H1 (cell line): ENCODE measurements around the gene GALNT7. TPM values are rescaled to one million over a fixed set of nuclear protein-coding genes. Genes with fewer than 3 reads are reported as not detected.

Experiments used
- CBX8 ChIP-seq: fragments of 300-800, 300-1000 bp; sonication (generic); IDR thresholded peaks from 2 replicates; pipeline ENCODE4 v1.7.1; 2016; ENCODE audit warnings: low read depth, low read length, borderline replicate concordance
- GTF2F1 ChIP-seq: IDR thresholded peaks from 2 replicates; pipeline ENCODE4 v1.6.1; 2012; ENCODE audit warnings: low read depth, low read length, improper control_type of control experiment, borderline replicate concordance
- NANOG ChIP-seq: IDR thresholded peaks from 2 replicates; pipeline ENCODE4 v1.6.1; 2011; ENCODE audit warnings: low read length, low read depth, mild to moderate bottlenecking, inconsistent platforms; ENCODE audit not compliant: insufficient read depth, poor library complexity, severe bottlenecking
- NRF1 ChIP-seq: IDR thresholded peaks from 2 replicates; pipeline ENCODE4 v1.6.1; 2011; ENCODE audit warnings: mild to moderate bottlenecking, low read depth, low read length, improper control_type of control experiment
- RAD21 ChIP-seq, 2 experiments: IDR thresholded peaks in 1 of 2; conservative IDR thresholded peaks in 1 of 2; 2 replicates each; pipeline ENCODE4 v1.6.1; 2011; ENCODE audit warnings: low read depth in 2 of 2, low read length in 2 of 2, improper control_type of control experiment in 1 of 2, inconsistent platforms in 1 of 2, mild to moderate bottlenecking in 1 of 2, moderate library complexity in 1 of 2
- RNF2 ChIP-seq: fragments of 200-900, 300-1000 bp; sonication (generic); IDR thresholded peaks from 2 replicates; pipeline ENCODE4 v1.7.1; 2016; ENCODE audit warnings: borderline replicate concordance, low read depth, mild to moderate bottlenecking, antibody characterized with exemption, low read length; ENCODE audit not compliant: poor library complexity, severe bottlenecking; ENCODE audit errors: missing control alignments
- RXRA ChIP-seq: IDR thresholded peaks from 2 replicates; pipeline ENCODE4 v1.6.1; 2011; ENCODE audit warnings: low read depth, mild to moderate bottlenecking, low read length, moderate library complexity; ENCODE audit not compliant: insufficient read depth
- SP2 ChIP-seq: IDR thresholded peaks from 2 replicates; pipeline ENCODE4 v1.6.1; 2012; ENCODE audit warnings: mild to moderate bottlenecking, low read length, inconsistent platforms
- SP4 ChIP-seq: IDR thresholded peaks from 2 replicates; pipeline ENCODE4 v1.6.1; 2012; ENCODE audit warnings: low read length, inconsistent platforms
- SRF ChIP-seq: IDR thresholded peaks from 2 replicates; pipeline ENCODE4 v1.6.1; 2011; ENCODE audit warnings: mild to moderate bottlenecking, low read depth, low read length, moderate library complexity
- polyA plus RNA-seq, 7 experiments: library from polyadenylated mRNA; depleted of rRNA in 3 of 7; stranded (reverse) in 5 of 7; unstranded in 2 of 7; fragments of >200 nt in 5 of 7; fragments of 200-250 nt in 2 of 7; gene quantifications; 1 replicate in 5 of 7; 2 replicates in 1 of 7; 4 replicates in 1 of 7; pipeline versions ENCODE4 v1.2.1 to v1.2.3, GENCODE V29; 2011 to 2013; ENCODE audit warnings: missing spikeins in 2 of 7, mixed read lengths in 2 of 7
- total RNA-seq: library from RNA; stranded (reverse); fragmentation: NEBNext Ultra II Directional; extraction: Animal tissue kit (Norgen Biotek cat#: 25700); gene quantifications from 2 replicates; pipeline ENCODE4 v1.2.1, GENCODE V29; 2021
- TF ChIP-seq, protein P1 (sequence below): fragments of 300-600 bp; sonication (generic); IDR thresholded peaks from 2 replicates; pipeline ENCODE4 v1.7.1; 2012; ENCODE audit warnings: low read length, moderate library complexity, mild to moderate bottlenecking, inconsistent platforms; ENCODE audit not compliant: insufficient replicate concordance

The GALNT7 gene
- total and polyA plus RNA-seq, 2 of the 8 experiments (the other 6 are each of a cell fraction or from before 2014, with no cell fraction given), result 22.4 to 85.5 TPM

DNA sequence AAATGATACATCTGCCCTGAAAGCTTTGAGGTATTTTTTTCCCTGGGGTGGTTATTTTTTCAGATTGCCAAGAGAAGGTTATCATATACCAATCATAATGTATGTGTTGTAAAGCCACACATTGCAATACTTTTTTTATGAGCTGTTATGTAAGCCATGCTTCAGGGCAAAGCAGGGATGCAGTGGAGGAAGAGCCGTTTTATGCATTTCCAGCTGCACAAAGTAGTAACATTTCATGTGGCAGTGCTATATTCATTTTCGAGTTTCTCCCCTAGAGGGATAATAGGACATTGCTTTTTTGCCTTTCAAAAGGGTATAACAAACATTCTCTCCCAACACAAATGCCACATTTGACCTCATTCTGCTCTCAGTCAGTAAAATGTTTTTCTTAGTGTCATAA lies 68.5 kb downstream of the GALNT7 start (continued):
- TF ChIP-seq, protein P1, sequence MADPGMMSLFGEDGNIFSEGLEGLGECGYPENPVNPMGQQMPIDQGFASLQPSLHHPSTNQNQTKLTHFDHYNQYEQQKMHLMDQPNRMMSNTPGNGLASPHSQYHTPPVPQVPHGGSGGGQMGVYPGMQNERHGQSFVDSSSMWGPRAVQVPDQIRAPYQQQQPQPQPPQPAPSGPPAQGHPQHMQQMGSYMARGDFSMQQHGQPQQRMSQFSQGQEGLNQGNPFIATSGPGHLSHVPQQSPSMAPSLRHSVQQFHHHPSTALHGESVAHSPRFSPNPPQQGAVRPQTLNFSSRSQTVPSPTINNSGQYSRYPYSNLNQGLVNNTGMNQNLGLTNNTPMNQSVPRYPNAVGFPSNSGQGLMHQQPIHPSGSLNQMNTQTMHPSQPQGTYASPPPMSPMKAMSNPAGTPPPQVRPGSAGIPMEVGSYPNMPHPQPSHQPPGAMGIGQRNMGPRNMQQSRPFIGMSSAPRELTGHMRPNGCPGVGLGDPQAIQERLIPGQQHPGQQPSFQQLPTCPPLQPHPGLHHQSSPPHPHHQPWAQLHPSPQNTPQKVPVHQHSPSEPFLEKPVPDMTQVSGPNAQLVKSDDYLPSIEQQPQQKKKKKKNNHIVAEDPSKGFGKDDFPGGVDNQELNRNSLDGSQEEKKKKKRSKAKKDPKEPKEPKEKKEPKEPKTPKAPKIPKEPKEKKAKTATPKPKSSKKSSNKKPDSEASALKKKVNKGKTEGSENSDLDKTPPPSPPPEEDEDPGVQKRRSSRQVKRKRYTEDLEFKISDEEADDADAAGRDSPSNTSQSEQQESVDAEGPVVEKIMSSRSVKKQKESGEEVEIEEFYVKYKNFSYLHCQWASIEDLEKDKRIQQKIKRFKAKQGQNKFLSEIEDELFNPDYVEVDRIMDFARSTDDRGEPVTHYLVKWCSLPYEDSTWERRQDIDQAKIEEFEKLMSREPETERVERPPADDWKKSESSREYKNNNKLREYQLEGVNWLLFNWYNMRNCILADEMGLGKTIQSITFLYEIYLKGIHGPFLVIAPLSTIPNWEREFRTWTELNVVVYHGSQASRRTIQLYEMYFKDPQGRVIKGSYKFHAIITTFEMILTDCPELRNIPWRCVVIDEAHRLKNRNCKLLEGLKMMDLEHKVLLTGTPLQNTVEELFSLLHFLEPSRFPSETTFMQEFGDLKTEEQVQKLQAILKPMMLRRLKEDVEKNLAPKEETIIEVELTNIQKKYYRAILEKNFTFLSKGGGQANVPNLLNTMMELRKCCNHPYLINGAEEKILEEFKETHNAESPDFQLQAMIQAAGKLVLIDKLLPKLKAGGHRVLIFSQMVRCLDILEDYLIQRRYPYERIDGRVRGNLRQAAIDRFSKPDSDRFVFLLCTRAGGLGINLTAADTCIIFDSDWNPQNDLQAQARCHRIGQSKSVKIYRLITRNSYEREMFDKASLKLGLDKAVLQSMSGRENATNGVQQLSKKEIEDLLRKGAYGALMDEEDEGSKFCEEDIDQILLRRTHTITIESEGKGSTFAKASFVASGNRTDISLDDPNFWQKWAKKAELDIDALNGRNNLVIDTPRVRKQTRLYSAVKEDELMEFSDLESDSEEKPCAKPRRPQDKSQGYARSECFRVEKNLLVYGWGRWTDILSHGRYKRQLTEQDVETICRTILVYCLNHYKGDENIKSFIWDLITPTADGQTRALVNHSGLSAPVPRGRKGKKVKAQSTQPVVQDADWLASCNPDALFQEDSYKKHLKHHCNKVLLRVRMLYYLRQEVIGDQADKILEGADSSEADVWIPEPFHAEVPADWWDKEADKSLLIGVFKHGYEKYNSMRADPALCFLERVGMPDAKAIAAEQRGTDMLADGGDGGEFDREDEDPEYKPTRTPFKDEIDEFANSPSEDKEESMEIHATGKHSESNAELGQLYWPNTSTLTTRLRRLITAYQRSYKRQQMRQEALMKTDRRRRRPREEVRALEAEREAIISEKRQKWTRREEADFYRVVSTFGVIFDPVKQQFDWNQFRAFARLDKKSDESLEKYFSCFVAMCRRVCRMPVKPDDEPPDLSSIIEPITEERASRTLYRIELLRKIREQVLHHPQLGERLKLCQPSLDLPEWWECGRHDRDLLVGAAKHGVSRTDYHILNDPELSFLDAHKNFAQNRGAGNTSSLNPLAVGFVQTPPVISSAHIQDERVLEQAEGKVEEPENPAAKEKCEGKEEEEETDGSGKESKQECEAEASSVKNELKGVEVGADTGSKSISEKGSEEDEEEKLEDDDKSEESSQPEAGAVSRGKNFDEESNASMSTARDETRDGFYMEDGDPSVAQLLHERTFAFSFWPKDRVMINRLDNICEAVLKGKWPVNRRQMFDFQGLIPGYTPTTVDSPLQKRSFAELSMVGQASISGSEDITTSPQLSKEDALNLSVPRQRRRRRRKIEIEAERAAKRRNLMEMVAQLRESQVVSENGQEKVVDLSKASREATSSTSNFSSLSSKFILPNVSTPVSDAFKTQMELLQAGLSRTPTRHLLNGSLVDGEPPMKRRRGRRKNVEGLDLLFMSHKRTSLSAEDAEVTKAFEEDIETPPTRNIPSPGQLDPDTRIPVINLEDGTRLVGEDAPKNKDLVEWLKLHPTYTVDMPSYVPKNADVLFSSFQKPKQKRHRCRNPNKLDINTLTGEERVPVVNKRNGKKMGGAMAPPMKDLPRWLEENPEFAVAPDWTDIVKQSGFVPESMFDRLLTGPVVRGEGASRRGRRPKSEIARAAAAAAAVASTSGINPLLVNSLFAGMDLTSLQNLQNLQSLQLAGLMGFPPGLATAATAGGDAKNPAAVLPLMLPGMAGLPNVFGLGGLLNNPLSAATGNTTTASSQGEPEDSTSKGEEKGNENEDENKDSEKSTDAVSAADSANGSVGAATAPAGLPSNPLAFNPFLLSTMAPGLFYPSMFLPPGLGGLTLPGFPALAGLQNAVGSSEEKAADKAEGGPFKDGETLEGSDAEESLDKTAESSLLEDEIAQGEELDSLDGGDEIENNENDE, result no peak
- TF ChIP-seq RAD21 (IDR thresholded peaks at IDR 0.05 in 1 of 2, conservative IDR thresholded peaks at IDR 0.05 in 1 of 2; ENCODE audit: low read depth in 2 of 2, low read length in 2 of 2) (no peak), CBX8 (no peak), SRF (no peak), SP2 (no peak), NRF1 (no peak), SP4 (no peak), GTF2F1 (no peak), NANOG (no peak), RNF2 (no peak), RXRA (no peak)
